OCI-LY7 (cell line): ENCODE measurements around the gene TRIM3. TPM values are rescaled to one million over a fixed set of nuclear protein-coding genes. Genes with fewer than 3 reads are reported as not detected.

Experiments used
- BruUV-seq: library from RNA; stranded (reverse); fragments of 400-500 nt; replicated peaks from 2 replicates; lab custom pipeline; 2021; lab: Mats Ljungman, UMichigan
- CTCF ChIA-PET: fragments of 300-600 bp; sonication (Branson Sonifier 250); formaldehyde crosslinking; loops from one replicate; lab custom pipeline; 2022; ENCODE audit warnings: antibody characterized with exemption; ENCODE audit not compliant: unreplicated experiment; lab: Charles Lee
- POLR2A ChIA-PET: fragments of 300-600 bp; sonication (Branson Sonifier 250); formaldehyde crosslinking; loops from one replicate; lab custom pipeline; 2022; ENCODE audit warnings: antibody characterized with exemption; lab: Charles Lee
- DNase-seq: peaks from one replicate; pipeline ENCODE4 v3.0.0-alpha.2; 2015; ENCODE audit warnings: low spot score
- H2AFZ ChIP-seq: fragments of 200-600 bp; sonication (generic), shearing (Covaris generic); 2 replicates; pipeline ENCODE4 v1.6.1; 2014; ENCODE audit warnings: mild to moderate bottlenecking, antibody characterized with exemption, low read length, moderate library complexity
- H3K27ac ChIP-seq: fragments of 200-600 bp; sonication (generic); 2 replicates; pipeline ENCODE4 v1.5.1; 2014; ENCODE audit warnings: mixed run types, low read depth, mild to moderate bottlenecking, moderate library complexity, low read length, inconsistent platforms; ENCODE audit not compliant: poor library complexity, severe bottlenecking
- H3K36me3 ChIP-seq: fragments of 200-600 bp; sonication (generic); 2 replicates; pipeline ENCODE4 v1.6.1; 2014; ENCODE audit warnings: mild to moderate bottlenecking, antibody characterized with exemption, low read length, moderate library complexity, mixed read lengths; ENCODE audit not compliant: insufficient read depth
- H3K4me1 ChIP-seq: fragments of 200-600 bp; sonication (generic); 2 replicates; pipeline ENCODE4 v1.5.1; 2014; ENCODE audit warnings: mild to moderate bottlenecking, low read length; ENCODE audit not compliant: insufficient read depth, poor library complexity, severe bottlenecking
- H3K4me2 ChIP-seq: fragments of 200-600 bp; sonication (generic); 2 replicates; pipeline ENCODE4 v1.6.1; 2014; ENCODE audit warnings: mild to moderate bottlenecking, low read length
- H3K4me3 ChIP-seq: fragments of 200-600 bp; sonication (generic); 2 replicates; pipeline ENCODE4 v1.5.1; 2014; ENCODE audit warnings: mild to moderate bottlenecking, low read depth, low read length; ENCODE audit not compliant: poor library complexity, severe bottlenecking
- H3K79me2 ChIP-seq: fragments of 200-600 bp; sonication (generic); 2 replicates; pipeline ENCODE4 v1.6.1; 2016; ENCODE audit warnings: low read depth, mild to moderate bottlenecking, low read length, moderate library complexity, mixed read lengths; ENCODE audit not compliant: insufficient read depth
- H3K9me2 ChIP-seq: fragments of 200-600 bp; sonication (generic); 2 replicates; pipeline ENCODE4 v1.6.1; 2016; ENCODE audit warnings: mild to moderate bottlenecking, low read length, mixed read lengths; ENCODE audit not compliant: insufficient read depth
- H3K9me3 ChIP-seq: fragments of 200-600 bp; sonication (generic); 2 replicates; pipeline ENCODE4 v1.6.1; 2014; ENCODE audit warnings: mild to moderate bottlenecking, mixed run types, low read length, mixed read lengths
- H4K20me1 ChIP-seq: fragments of 200-600 bp; sonication (generic); 2 replicates; pipeline ENCODE4 v1.6.1; 2014; ENCODE audit warnings: mild to moderate bottlenecking, antibody characterized with exemption, low read length, moderate library complexity, mixed read lengths; ENCODE audit not compliant: insufficient read depth
- CTCF ChIP-seq: fragments of 200-600 bp; sonication (generic); conservative IDR thresholded peaks from 2 replicates; pipeline ENCODE4 v1.5.1; 2014; ENCODE audit warnings: mild to moderate bottlenecking, antibody characterized with exemption, low read length, moderate library complexity, mixed read lengths
- EZH2phosphoT487 ChIP-seq: fragments of 200-600 bp; sonication (generic); IDR thresholded peaks from 2 replicates; pipeline ENCODE4 v1.6.1; 2018; ENCODE audit warnings: low read depth, borderline replicate concordance, mild to moderate bottlenecking, mixed run types, antibody characterized with exemption, low read length, moderate library complexity, mixed read lengths
- intact Hi-C: fragments of 100-400 bp; cut with micrococcal nuclease; formaldehyde crosslinking; loops from one replicate; pipeline ENCODE4 v1.10.0; 2022; ENCODE audit not compliant: unreplicated experiment
- total RNA-seq, 2 experiments: library from RNA; depleted of rRNA in 1 of 2; stranded (reverse); fragments of >200 nt in 1 of 2; shearing (Covaris generic) in 1 of 2; gene quantifications; 2 replicates each; pipeline ENCODE4 v1.2.3, GENCODE V29; 2014 to 2022

TRIM3 gene
- total RNA-seq, 2 experiments from 2014 or later = 14.7 to 21.3 TPM

- intact Hi-C loops = no loop called here
- BruUV-seq = no TSS peak
- POLR2A ChIA-PET = interaction anchor here (0.7 to 1.3 kb wide), 3 partner anchors 14 to 52 kb away, joined by 3 read pairs; partner anchors contain the start of gene APBB1
These were observed 32.8 kb downstream of the TRIM3 start, which contains the start of gene HPX for GRCh38 chr11:6440906-6441358. Gene HPX, minus strand, starts transcription at chr11:6440987. Its CDS starts 24 bp downstream, at chr11:6440963.

GRCh38 chr11:6438979-6439571 lies 34.7 kb downstream of the TRIM3 start:
- Histone ChIP-seq H3K4me3 (no peak overlapping the region), H3K27ac (no peak overlapping the region), H3K9me2 (no peaks in the 10 kb centered on the region), H3K4me1 (peaks cover 80% of the 10 kb centered on the region), H2AFZ (peak overlapping the region; percentile 83), H3K36me3 (no peaks in the 10 kb centered on the region), H3K79me2 (no peaks in the 10 kb centered on the region), H3K4me2 (peak overlapping the region; percentile 40), H3K9me3 (no peaks in the 10 kb centered on the region), H4K20me1 (no peaks in the 10 kb centered on the region)
- intact Hi-C loops = loop anchor here (5.0 kb wide), 1 partner anchor 488 kb away; the partner anchor contains the start of gene ZNF215
- peak; percentile 72 for DNase-seq
- no peak for TF ChIP-seq EZH2phosphoT487
- TF ChIP-seq CTCF = peak; percentile 83
- ChIA-PET CTCF (interaction anchor here (0.5 to 4.0 kb wide), 4 partner anchors 61 to 204 kb away, joined by 3 to 23 read pairs (median 3); no protein-coding TSS in a partner anchor), POLR2A (interaction anchor here (0.6 to 3.1 kb wide), 6 partner anchors 36 to 66 kb away, joined by 3 to 17 read pairs (median 3); no protein-coding TSS in a partner anchor)
- BruUV-seq = no TSS peak

More at GRCh38 chr11:6440906-6441358, 32.8 kb downstream of the TRIM3 start, which contains the start of gene HPX:
- H3K4me3 ChIP-seq = no peak within 1 kb of the TSS
- H3K79me2 ChIP-seq = no peaks in the 10 kb centered on the region
- no peaks in the 10 kb centered on the region for H3K9me2 ChIP-seq
- no peaks in the 10 kb centered on the region for H3K36me3 ChIP-seq
- no peaks in the 10 kb centered on the region for H4K20me1 ChIP-seq
- H3K4me1 ChIP-seq = peaks cover 61% of the 10 kb centered on the region
- CTCF ChIA-PET = interaction anchor here (1.2 kb wide), 1 partner anchor 62 kb away, joined by 4 read pairs; no protein-coding TSS in a partner anchor
- no peak within 1 kb of the TSS for H2AFZ ChIP-seq
- DNase-seq = no peak
- no peak for TF ChIP-seq EZH2phosphoT487
- no peak for TF ChIP-seq CTCF
- H3K4me2 ChIP-seq = no peak within 1 kb of the TSS
- H3K9me3 ChIP-seq = no peaks in the 10 kb centered on the region
- H3K27ac ChIP-seq = no peak within 1 kb of the TSS
